DOHH2 (cell line): ENCODE data around the gene UBAC2.

Source experiments
- EZH2phosphoT487 ChIP-seq: fragments of 200-600 bp; sonication (generic); IDR thresholded peaks from 2 replicates; pipeline ENCODE4 v1.6.1; 2017; ENCODE audit warnings: borderline replicate concordance, mild to moderate bottlenecking, antibody characterized with exemption, low read length, moderate library complexity, mixed read lengths
- TF ChIP-seq, protein P1 (sequence below): fragments of 200-600 bp; sonication (generic); IDR thresholded peaks from one replicate; pipeline ENCODE4 v1.5.1; 2014; ENCODE audit warnings: antibody characterized with exemption, mild to moderate bottlenecking, low read depth, low read length; ENCODE audit not compliant: poor library complexity, severe bottlenecking

DNA sequence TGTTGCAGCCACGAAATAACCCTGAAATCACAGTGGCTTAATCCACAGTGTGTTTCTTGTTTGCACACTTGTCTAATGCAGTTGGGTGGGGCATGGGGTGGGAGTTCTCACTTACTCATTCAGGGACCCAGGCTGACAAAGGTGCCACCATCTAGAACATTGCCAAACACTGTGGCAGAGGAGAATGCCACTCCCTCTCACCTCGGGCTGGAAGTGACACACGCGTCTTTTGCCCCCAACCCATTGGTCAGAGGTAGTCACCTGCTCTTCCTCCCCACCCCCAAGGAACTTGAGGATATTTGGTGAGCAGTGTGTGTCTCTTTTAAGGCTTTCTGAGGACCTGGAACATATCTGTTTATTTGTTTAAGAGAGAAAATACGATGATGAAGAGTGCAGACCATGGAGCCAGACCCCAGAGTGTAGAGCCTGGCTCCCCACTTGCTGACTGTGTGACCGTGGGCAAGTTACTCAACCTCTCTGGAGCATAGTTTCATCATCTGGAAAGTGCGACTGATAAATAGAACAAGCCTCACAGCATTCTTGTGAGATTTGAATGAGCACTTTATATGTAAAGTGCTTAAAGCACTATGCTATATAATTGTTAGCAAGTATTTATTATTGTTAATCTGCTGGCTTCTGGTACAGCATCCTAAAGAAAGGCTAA is 89.2 kb downstream of the UBAC2 start:
- TF ChIP-seq, protein P1, sequence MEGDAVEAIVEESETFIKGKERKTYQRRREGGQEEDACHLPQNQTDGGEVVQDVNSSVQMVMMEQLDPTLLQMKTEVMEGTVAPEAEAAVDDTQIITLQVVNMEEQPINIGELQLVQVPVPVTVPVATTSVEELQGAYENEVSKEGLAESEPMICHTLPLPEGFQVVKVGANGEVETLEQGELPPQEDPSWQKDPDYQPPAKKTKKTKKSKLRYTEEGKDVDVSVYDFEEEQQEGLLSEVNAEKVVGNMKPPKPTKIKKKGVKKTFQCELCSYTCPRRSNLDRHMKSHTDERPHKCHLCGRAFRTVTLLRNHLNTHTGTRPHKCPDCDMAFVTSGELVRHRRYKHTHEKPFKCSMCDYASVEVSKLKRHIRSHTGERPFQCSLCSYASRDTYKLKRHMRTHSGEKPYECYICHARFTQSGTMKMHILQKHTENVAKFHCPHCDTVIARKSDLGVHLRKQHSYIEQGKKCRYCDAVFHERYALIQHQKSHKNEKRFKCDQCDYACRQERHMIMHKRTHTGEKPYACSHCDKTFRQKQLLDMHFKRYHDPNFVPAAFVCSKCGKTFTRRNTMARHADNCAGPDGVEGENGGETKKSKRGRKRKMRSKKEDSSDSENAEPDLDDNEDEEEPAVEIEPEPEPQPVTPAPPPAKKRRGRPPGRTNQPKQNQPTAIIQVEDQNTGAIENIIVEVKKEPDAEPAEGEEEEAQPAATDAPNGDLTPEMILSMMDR, result no peak
- TF ChIP-seq EZH2phosphoT487, result no peak
